ENCODE results near the gene NES. TPM values are rescaled to one million over a fixed set of nuclear protein-coding genes. Genes with fewer than 3 reads are reported as not detected.

Gene NES
- total RNA-seq, 1 donor from 2014 or later: 78.8 TPM

DNA sequence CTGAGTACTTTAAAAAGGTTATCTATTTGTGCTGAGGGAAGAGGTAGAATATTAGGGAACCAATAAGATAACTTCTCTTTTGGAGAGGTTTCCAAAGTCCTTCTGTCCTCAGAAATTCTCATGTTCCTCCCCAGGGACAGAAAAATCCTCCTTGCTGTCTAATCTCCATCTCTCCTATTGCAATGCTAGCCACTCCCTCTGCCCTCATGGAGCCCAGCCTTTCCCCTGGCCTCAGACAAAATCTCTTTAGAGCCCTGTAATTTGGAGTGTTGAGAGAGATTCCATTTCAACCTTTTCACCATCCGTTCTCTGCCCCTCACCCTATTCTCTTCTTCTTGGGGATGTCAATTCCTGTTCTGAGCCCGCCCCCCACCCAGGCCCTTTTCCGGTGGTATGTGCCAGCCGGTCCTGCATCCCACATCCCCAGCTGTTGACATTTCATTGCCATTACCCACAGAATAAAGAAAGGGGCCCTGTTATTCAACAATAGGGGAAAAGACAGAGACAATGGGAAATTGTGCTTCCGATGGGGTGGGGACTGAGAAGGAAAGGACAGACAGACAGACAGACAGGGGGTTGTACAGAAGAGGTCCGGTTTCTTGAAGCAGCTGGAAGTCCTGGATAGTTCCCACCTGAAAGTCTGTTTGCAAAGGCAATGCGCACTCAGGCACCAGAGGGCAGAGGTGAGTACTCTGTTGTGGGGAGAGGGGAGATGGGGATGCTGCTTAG is 58.2 kb downstream of the NES start, which contains the start of gene HAPLN2:
Gene HAPLN2 (plus strand): TSS at position 563 of the 729 bp plus-strand sequence. CDS start 4,076 bp downstream, outside the sequence.
- DNase-seq: peak; percentile 59

Other genes starting within 250 kb of the NES start
- gene MEF2D, start 176.6 kb downstream of the NES start, total RNA-seq: 10.7 and 11.6 TPM in 2 replicates
- 7.3 and 37.9 TPM in 2 replicates for gene IQGAP3, start 104.8 kb downstream of the NES start, total RNA-seq
- not detected in 2 replicates for gene TTC24, start 97.7 kb downstream of the NES start, total RNA-seq
- gene NAXE, start 85.6 kb downstream of the NES start, total RNA-seq: 77.6 and 95.1 TPM in 2 replicates
- 16.7 and 28.2 TPM in 2 replicates for gene GPATCH4, start 75.9 kb downstream of the NES start, total RNA-seq
- not detected in 2 replicates for gene HAPLN2, start 58.0 kb downstream of the NES start, total RNA-seq
- not detected in 2 replicates for gene BCAN, start 35.3 kb downstream of the NES start, total RNA-seq
- gene CRABP2, start 28.2 kb upstream of the NES start, total RNA-seq: 0.34 TPM in 1 of 2 replicates, not detected in the other
- gene METTL25B, start 51.1 kb upstream of the NES start, total RNA-seq: 11.8 and 13.3 TPM in 2 replicates
- 8.7 and 11.7 TPM in 2 replicates for gene ISG20L2, start 51.4 kb upstream of the NES start, total RNA-seq
- gene MRPL24, start 63.7 kb upstream of the NES start, total RNA-seq: 31.0 and 34.7 TPM in 2 replicates
- gene HDGF, start 74.3 kb upstream of the NES start, total RNA-seq: 149 and 294 TPM in 2 replicates
- 12.3 and 15.6 TPM in 2 replicates for gene PRCC, start 90.1 kb upstream of the NES start, total RNA-seq
- not detected in 2 replicates for gene SH2D2A, start 139.4 kb upstream of the NES start, total RNA-seq
- gene INSRR, start 181.7 kb upstream of the NES start, total RNA-seq: not detected in 2 replicates
- not detected in 2 replicates for gene NTRK1, start 183.5 kb upstream of the NES start, total RNA-seq
- gene PEAR1, start 216.3 kb upstream of the NES start, total RNA-seq: 19.1 and 53.5 TPM in 2 replicates
- 0.14 and 0.34 TPM in 2 replicates for gene LRRC71, start 243.2 kb upstream of the NES start, total RNA-seq

Measured in dermis blood vessel endothelial cell (primary cell).